Endothelial cell of umbilical vein (primary cell): ENCODE measurements around the gene NR1H4. TPM values are rescaled to one million over a fixed set of nuclear protein-coding genes. Genes with fewer than 3 reads are reported as not detected.

Experiments used
- BruUV-seq: library from RNA; stranded (reverse); fragments of 400-500 nt; replicated peaks from 2 replicates; lab custom pipeline; 2021; lab: Mats Ljungman, UMichigan
- CTCF ChIA-PET: fragments of 300-600, 350-600 bp; sonication (Branson Sonifier 250); formaldehyde crosslinking; loops from one replicate; lab custom pipeline; 2021; ENCODE audit warnings: antibody characterized with exemption, inconsistent platforms; lab: Charles Lee
- POLR2A ChIA-PET: fragments of 300-600, 350-600 bp; sonication (Branson Sonifier 250); formaldehyde crosslinking; loops from one replicate; lab custom pipeline; 2021; ENCODE audit warnings: antibody characterized with exemption, inconsistent platforms; lab: Charles Lee
- DNase-seq: peaks from one replicate; pipeline ENCODE4 v3.0.0-alpha.2; 2011; ENCODE audit warnings: low read depth, low spot score
- FAIRE-seq: peaks from 2 replicates; lab custom pipeline; 2011; peaks lifted over from hg19 to GRCh38; lab: Jason Lieb, UNC
- H2AFZ ChIP-seq: 2 replicates; pipeline ENCODE4 v1.6.0; 2012; ENCODE audit warnings: low read depth, low read length, control low read depth, inconsistent platforms
- H3K27ac ChIP-seq: 2 replicates; pipeline ENCODE4 v1.5.1; 2011; ENCODE audit warnings: low read depth, mild to moderate bottlenecking, control low read depth, low read length, moderate library complexity; ENCODE audit not compliant: insufficient read depth
- H3K27me3 ChIP-seq, 2 experiments: 2 replicates each; pipeline versions ENCODE4 v1.6.0 to v1.6.1; 2011; ENCODE audit warnings: low read length in 2 of 2, mixed read lengths in 1 of 2; ENCODE audit not compliant: control insufficient read depth in 2 of 2, insufficient read depth in 2 of 2
- H3K36me3 ChIP-seq, 2 experiments: 2 replicates in 1 of 2; 3 replicates in 1 of 2; pipeline ENCODE4 v1.5.1; 2011; ENCODE audit warnings: low read length in 2 of 2, mild to moderate bottlenecking in 1 of 2, moderate library complexity in 1 of 2; ENCODE audit not compliant: control insufficient read depth in 2 of 2, insufficient read depth in 2 of 2; ENCODE audit errors: extremely low read depth in 1 of 2
- H3K4me1 ChIP-seq: 3 replicates; pipeline ENCODE4 v1.5.1; 2011; ENCODE audit warnings: mild to moderate bottlenecking, low read length; ENCODE audit not compliant: control insufficient read depth, insufficient read depth; ENCODE audit errors: extremely low read depth
- H3K4me2 ChIP-seq: 2 replicates; pipeline ENCODE4 v1.6.1; 2011; ENCODE audit warnings: low read length, control low read depth, mixed read lengths; ENCODE audit not compliant: insufficient read depth
- H3K4me3 ChIP-seq, 3 experiments: fragments of 200-600 bp in 1 of 3; sonication (generic), shearing (Covaris generic) in 1 of 3; replicated peaks in 1 of 3; 2 replicates each; pipeline ENCODE4 v1.5.1; 2011 to 2016; ENCODE audit warnings: control low read depth in 3 of 3, low read length in 3 of 3, mild to moderate bottlenecking in 2 of 3, inconsistent platforms in 1 of 3, low read depth in 1 of 3, moderate library complexity in 1 of 3; ENCODE audit not compliant: insufficient read depth in 1 of 3
- H3K79me2 ChIP-seq: 2 replicates; pipeline ENCODE4 v1.6.0; 2012; ENCODE audit warnings: low read length, inconsistent platforms; ENCODE audit not compliant: control insufficient read depth, insufficient read depth
- H3K9ac ChIP-seq: replicated peaks from 2 replicates; pipeline ENCODE3; 2011; ENCODE audit warnings: low read length, control low read depth; ENCODE audit not compliant: insufficient read depth; ENCODE audit errors: extremely low read depth
- H3K9me1 ChIP-seq: replicated peaks from 3 replicates; pipeline ENCODE4 v1.6.0; 2011; ENCODE audit warnings: mild to moderate bottlenecking, low read length; ENCODE audit not compliant: control insufficient read depth, insufficient read depth; ENCODE audit errors: extremely low read depth
- H3K9me3 ChIP-seq: replicated peaks from 2 replicates; pipeline ENCODE4 v1.5.1; 2012; ENCODE audit warnings: low read length, inconsistent platforms; ENCODE audit not compliant: control insufficient read depth, insufficient read depth
- H4K20me1 ChIP-seq: replicated peaks from 2 replicates; pipeline ENCODE3; 2011; ENCODE audit warnings: mild to moderate bottlenecking, low read length; ENCODE audit not compliant: control insufficient read depth, insufficient read depth; ENCODE audit errors: extremely low read depth
- CTCF ChIP-seq, 2 donors: IDR thresholded peaks; 1 replicate in 1 of 2; 2 replicates in 1 of 2; pipeline ENCODE4 v1.5.1; 2011; ENCODE audit warnings: low read length in 2 of 2, mild to moderate bottlenecking in 2 of 2, moderate library complexity in 2 of 2, control low read depth in 1 of 2, inconsistent platforms in 1 of 2, low read depth in 1 of 2; ENCODE audit not compliant: insufficient read depth in 1 of 2; ENCODE audit errors: extremely low read depth in 1 of 2
- EZH2 ChIP-seq: IDR thresholded peaks from 2 replicates; pipeline ENCODE4 v1.6.1; 2012; ENCODE audit warnings: borderline replicate concordance, low read depth, mild to moderate bottlenecking, moderate library complexity, low read length, inconsistent platforms; ENCODE audit not compliant: severe bottlenecking
- FOS ChIP-seq: IDR thresholded peaks from 2 replicates; pipeline ENCODE4 v1.6.1; 2011; ENCODE audit warnings: mild to moderate bottlenecking, low read length, moderate library complexity, borderline replicate concordance; ENCODE audit not compliant: insufficient read depth
- GATA2 ChIP-seq: IDR thresholded peaks from 2 replicates; pipeline ENCODE4 v1.7.0; 2011; ENCODE audit warnings: low read depth, mild to moderate bottlenecking, moderate library complexity, mixed read lengths, low read length; ENCODE audit not compliant: insufficient read length, insufficient read depth
- JUN ChIP-seq: IDR thresholded peaks from 2 replicates; pipeline ENCODE4 v1.6.1; 2011; ENCODE audit warnings: borderline replicate concordance, low read depth; ENCODE audit not compliant: insufficient read length, insufficient read depth
- MAX ChIP-seq: IDR thresholded peaks from 2 replicates; pipeline ENCODE4 v1.6.1; 2011; ENCODE audit not compliant: insufficient read depth, insufficient read length
- MYC ChIP-seq: IDR thresholded peaks from one replicate; pipeline ENCODE4 v1.6.1; 2011; ENCODE audit warnings: mild to moderate bottlenecking, low read depth, low read length
- POLR2A ChIP-seq: IDR thresholded peaks from 2 replicates; pipeline ENCODE4 v1.6.1; 2012; ENCODE audit warnings: low read depth, mild to moderate bottlenecking, control low read depth, low read length
- POLR2AphosphoS5 ChIP-seq: IDR thresholded peaks from 2 replicates; pipeline ENCODE4 v1.6.1; 2012; ENCODE audit warnings: low read depth, mild to moderate bottlenecking, control low read depth, low read length, moderate library complexity; ENCODE audit not compliant: insufficient read depth
- dilution Hi-C: fragments of 300-500 bp; cut with MboI; formaldehyde crosslinking; loops from one replicate; pipeline ENCODE4 v1.15.0; 2019; ENCODE audit warnings: low sequenced_read_pairs; ENCODE audit not compliant: extremely low pct_ligation_motif_present
- intact Hi-C: fragments of 100-400 bp; cut with micrococcal nuclease; formaldehyde crosslinking; loops from one replicate; pipeline ENCODE4 v1.10.0; 2022
- polyA plus RNA-seq, 4 experiments: library from polyadenylated mRNA; depleted of rRNA in 3 of 4; stranded (reverse) in 3 of 4; unstranded in 1 of 4; fragments of >200 nt; gene quantifications; 2 replicates each; pipeline versions ENCODE4 v1.2.1 to v1.2.3, GENCODE V29; 2011 to 2012; ENCODE audit warnings: missing spikeins in 1 of 4
- total RNA-seq: library from RNA; stranded (reverse); gene quantifications from 2 replicates; pipeline ENCODE4 v1.2.3, GENCODE V29; 2021

NR1H4 gene
- total and polyA plus RNA-seq, 2 donors (not counting 3 experiments of a cell fraction or from before 2014, with no cell fraction given), result not detected

- H3K4me2 ChIP-seq, result no peak overlapping the region
- FAIRE-seq, result no peak
- dilution Hi-C loops (no loop called here), intact Hi-C loops (no loop called here)
- H4K20me1 ChIP-seq, result no peaks in the 10 kb centered on the region
- no peak overlapping the region for H2AFZ ChIP-seq
- no peaks in the 10 kb centered on the region for H3K9me1 ChIP-seq
- ChIA-PET CTCF (interaction anchor here (0.7 to 1.4 kb wide), 4 partner anchors 9 to 253 kb away, joined by 3 to 5 read pairs (median 3); no protein-coding TSS in a partner anchor), POLR2A (no interaction called here)
- no peaks in the 10 kb centered on the region for H3K4me1 ChIP-seq
- no peaks in the 10 kb centered on the region for H3K36me3 ChIP-seq
- no peaks in the 10 kb centered on the region for H3K9me3 ChIP-seq
- H3K27me3 ChIP-seq, result no peaks in the 10 kb centered on the region
- no peak for DNase-seq
- no peak overlapping the region for H3K4me3 ChIP-seq
- no peaks in the 10 kb centered on the region for H3K79me2 ChIP-seq
- no peak overlapping the region for H3K9ac ChIP-seq
- no peak for TF ChIP-seq JUN
- TF ChIP-seq GATA2, result no peak
- no peak for TF ChIP-seq POLR2AphosphoS5
- no peak for TF ChIP-seq EZH2
- no peak for TF ChIP-seq CTCF (IDR thresholded peaks at IDR 0.05; ENCODE audit: extremely low read depth in 1 of 2, insufficient read depth in 1 of 2, low read depth in 1 of 2, low read length in 2 of 2)
- TF ChIP-seq FOS, result no peak
- no peak for TF ChIP-seq POLR2A
- no peak for TF ChIP-seq MAX
- no peak for TF ChIP-seq MYC
- BruUV-seq, result no TSS peak
- no peak overlapping the region for H3K27ac ChIP-seq
Measured at GRCh38 chr12:100435957-100436356, 37.7 kb upstream of the NR1H4 start.
